WTC11 (cell line): ENCODE data around the gene ZNF506. TPM values are rescaled to one million over a fixed set of nuclear protein-coding genes. Genes with fewer than 3 reads are reported as not detected.

Source experiments
- ATAC-seq: fragments of 200-7000 bp; cut with Tn5 transposase; 2 replicates; pipeline ENCODE4 v1.10.0; 2021; ENCODE audit warnings: mild to moderate bottlenecking, moderate library complexity
- Bru-seq: library from RNA; stranded (reverse); fragments of 400-500 nt; gene quantifications from one replicate; lab custom pipeline; 2021; lab: Mats Ljungman, UMichigan
- CTCF ChIA-PET: fragments of 300-600 bp; sonication (Branson Sonifier 250); formaldehyde crosslinking; loops from one replicate; lab custom pipeline; 2021; ENCODE audit warnings: antibody characterized with exemption; lab: Charles Lee
- POLR2A ChIA-PET: fragments of 350-600 bp; sonication (Branson Sonifier 250); formaldehyde crosslinking; loops from one replicate; lab custom pipeline; 2021; ENCODE audit warnings: antibody characterized with exemption; lab: Charles Lee
- DNase-seq: peaks from one replicate; pipeline ENCODE4 v3.0.0; 2021; ENCODE audit warnings: low spot score
- H3K27ac Mint-ChIP-seq: 2 replicates; pipeline ENCODE4 v1.8.0; 2021; ENCODE audit warnings: mixed read lengths
- H3K27me3 Mint-ChIP-seq: 2 replicates; pipeline ENCODE4 v1.8.0; 2021; ENCODE audit warnings: low read depth, mild to moderate bottlenecking, moderate library complexity, mixed read lengths
- H3K36me3 Mint-ChIP-seq: 2 replicates; pipeline ENCODE4 v1.8.0; 2021; ENCODE audit warnings: mixed read lengths
- H3K4me1 Mint-ChIP-seq: 2 replicates; pipeline ENCODE4 v1.8.0; 2022; ENCODE audit warnings: mixed read lengths
- H3K4me3 Mint-ChIP-seq: 2 replicates; pipeline ENCODE4 v1.8.0; 2021; ENCODE audit warnings: mild to moderate bottlenecking, moderate library complexity, mixed read lengths
- H3K9me3 Mint-ChIP-seq: 2 replicates; pipeline ENCODE4 v1.8.0; 2021; ENCODE audit warnings: mixed read lengths
- ARID4B ChIP-seq: sonication (generic); formaldehyde crosslinking; IDR thresholded peaks from 2 replicates; pipeline ENCODE4 v1.8.0; 2023; ENCODE audit warnings: missing genetic modification reagents, mild to moderate bottlenecking, borderline replicate concordance
- ATF3 ChIP-seq: sonication (generic); formaldehyde crosslinking; conservative IDR thresholded peaks from 2 replicates; pipeline ENCODE4 v1.8.1; 2022; ENCODE audit warnings: mild to moderate bottlenecking, missing genetic modification reagents
- ATF6 ChIP-seq: sonication (generic); formaldehyde crosslinking; IDR thresholded peaks from 2 replicates; pipeline ENCODE4 v1.8.1; 2023; ENCODE audit warnings: mild to moderate bottlenecking, missing genetic modification reagents
- CREB1 ChIP-seq: sonication (generic); formaldehyde crosslinking; IDR thresholded peaks from 2 replicates; pipeline ENCODE4 v1.8.0; 2023; ENCODE audit warnings: mild to moderate bottlenecking, missing genetic modification reagents
- ESRRA ChIP-seq: sonication (generic); formaldehyde crosslinking; IDR thresholded peaks from 2 replicates; pipeline ENCODE4 v1.8.1; 2022; ENCODE audit warnings: mild to moderate bottlenecking, missing genetic modification reagents, borderline replicate concordance
- FOXK1 ChIP-seq: sonication (generic); formaldehyde crosslinking; IDR thresholded peaks from 2 replicates; pipeline ENCODE4 v1.8.0; 2022; ENCODE audit warnings: mild to moderate bottlenecking, moderate library complexity, missing genetic modification reagents
- FOXP4 ChIP-seq: sonication (generic); formaldehyde crosslinking; IDR thresholded peaks from 2 replicates; pipeline ENCODE4 v1.8.0; 2022; ENCODE audit warnings: mild to moderate bottlenecking, missing genetic modification reagents
- JUN ChIP-seq: sonication (generic); formaldehyde crosslinking; IDR thresholded peaks from 2 replicates; pipeline ENCODE4 v1.8.0; 2023; ENCODE audit warnings: mild to moderate bottlenecking, missing genetic modification reagents
- NFYB ChIP-seq: sonication (generic); formaldehyde crosslinking; conservative IDR thresholded peaks from 2 replicates; pipeline ENCODE4 v1.8.0; 2022; ENCODE audit warnings: low read depth, missing genetic modification reagents
- NR3C1 ChIP-seq: sonication (generic); formaldehyde crosslinking; conservative IDR thresholded peaks from 2 replicates; pipeline ENCODE4 v1.8.1; 2023; ENCODE audit warnings: low read depth, mild to moderate bottlenecking, missing genetic modification reagents
- SP1 ChIP-seq: sonication (generic); formaldehyde crosslinking; conservative IDR thresholded peaks from 2 replicates; pipeline ENCODE4 v1.8.1; 2022; ENCODE audit warnings: missing genetic modification reagents
- TP53 ChIP-seq: sonication (generic); formaldehyde crosslinking; IDR thresholded peaks from 2 replicates; pipeline ENCODE4 v1.8.1; 2023; ENCODE audit warnings: mild to moderate bottlenecking, missing genetic modification reagents
- ZBTB21 ChIP-seq: sonication (generic); formaldehyde crosslinking; IDR thresholded peaks from 2 replicates; pipeline ENCODE4 v1.8.1; 2023; ENCODE audit warnings: mild to moderate bottlenecking, missing genetic modification reagents, borderline replicate concordance
- ZNF121 ChIP-seq: sonication (generic); formaldehyde crosslinking; IDR thresholded peaks from 2 replicates; pipeline ENCODE4 v1.8.0; 2023; ENCODE audit warnings: missing genetic modification reagents
- ZNF138 ChIP-seq: sonication (generic); formaldehyde crosslinking; conservative IDR thresholded peaks from 2 replicates; pipeline ENCODE4 v1.8.1; 2022; ENCODE audit warnings: mild to moderate bottlenecking, moderate library complexity, missing genetic modification reagents
- ZNF263 ChIP-seq: sonication (generic); formaldehyde crosslinking; IDR thresholded peaks from 2 replicates; pipeline ENCODE4 v1.8.1; 2022; ENCODE audit warnings: low read depth, mild to moderate bottlenecking, moderate library complexity, missing genetic modification reagents
- long read RNA-seq, 3 experiments: library from RNA in 1 of 3; library from capped mRNA in 1 of 3; library from polyadenylated mRNA in 1 of 3; unstranded in 2 of 3; stranded (forward) in 1 of 3; transcript quantifications; one replicate each; pipeline ENCODE4 v2.0.0, GENCODE V29; 2021
- total RNA-seq: library from RNA; stranded (reverse); gene quantifications from 3 replicates; pipeline ENCODE4 v1.2.3, GENCODE V29; 2021
- TF ChIP-seq, protein P1 (sequence below): sonication (generic); formaldehyde crosslinking; IDR thresholded peaks from 2 replicates; pipeline ENCODE4 v1.8.0; 2022; ENCODE audit warnings: mild to moderate bottlenecking, missing genetic modification reagents
- TF ChIP-seq, protein P2 (sequence below): sonication (generic); formaldehyde crosslinking; IDR thresholded peaks from 2 replicates; pipeline ENCODE4 v1.8.1; 2023; ENCODE audit warnings: mild to moderate bottlenecking, missing genetic modification reagents
- TF ChIP-seq, protein P3 (sequence below): fragments of 250-450 bp; sonication (Bioruptor Pico); IDR thresholded peaks from 2 replicates; pipeline ENCODE4 v1.9.0; 2021; ENCODE audit warnings: mild to moderate bottlenecking, borderline replicate concordance

ZNF506 gene
- total RNA-seq (15.7 to 20.8 TPM (median 17.9 TPM) in 3 replicates), Bru-seq, nascent RNA (percentile 90 among the genes with signal in this experiment)
- long read RNA-seq, experiment 1, transcript ZNF506-203 (4 exons, 1,424 nt), result major isoform, 20 of 34 reads
- long read RNA-seq, experiment 1, transcript ZNF506-204 (4 exons, 1,007 nt), result minor isoform, 6 of 34 reads
- long read RNA-seq, experiment 1, partial matches to known transcripts, result 0 of 34 reads
- long read RNA-seq, experiment 1, other reads (novel, unspliced or antisense), result 6 of 34 reads
- long read RNA-seq, experiment 2, full-length matches to known transcripts, result 5 of 17 reads
- long read RNA-seq, experiment 2, partial matches to known transcripts, result 2 of 17 reads
- long read RNA-seq, experiment 2, other reads (novel, unspliced or antisense), result 10 of 17 reads
- long read RNA-seq, experiment 3, transcript ZNF506-204 (4 exons, 1,007 nt), result major isoform, 5 of 10 reads
- long read RNA-seq, experiment 3, partial matches to known transcripts, result 0 of 10 reads
- long read RNA-seq, experiment 3, other reads (novel, unspliced or antisense), result 2 of 10 reads

- Mint-ChIP-seq H3K27ac (peak within 1 kb of the TSS; percentile 97), H3K9me3 (peaks cover 32% of the 10 kb centered on the region), H3K36me3 (no peaks in the 10 kb centered on the region; the same call in 1 of the 2 replicates), H3K4me1 (no peaks in the 10 kb centered on the region), H3K27me3 (peaks cover 10% of the 10 kb centered on the region), H3K4me3 (peak within 1 kb of the TSS; percentile 100)
- ChIA-PET POLR2A (interaction anchor here (0.8 to 2.4 kb wide), 9 partner anchors 39 to 530 kb away, joined by 3 to 32 read pairs (median 8); partner anchors contain the start of genes ATP13A1, ZNF101, ZNF14 and ZNF253), CTCF (interaction anchor here (0.8 to 1.8 kb wide), 11 partner anchors 39 to 269 kb away, joined by 3 to 7 read pairs (median 4); partner anchors contain the start of genes ZNF253 and ZNF93)
- DNase-seq, result peak; percentile 97
- peak; percentile 97 for ATAC-seq
- no peak for TF ChIP-seq ESRRA
- TF ChIP-seq TP53 (CRISPR knock-in tag), result 0 out of 2 replicates have a peak, but pooled peaks have one; percentile 71
- peak; percentile 87 for TF ChIP-seq FOXP4 (CRISPR knock-in tag)
- TF ChIP-seq SP1 (CRISPR knock-in tag), result peak; percentile 68
- TF ChIP-seq ZNF121, result peak; percentile 76; the same call in 1 of the 2 replicates
- TF ChIP-seq, protein P1, sequence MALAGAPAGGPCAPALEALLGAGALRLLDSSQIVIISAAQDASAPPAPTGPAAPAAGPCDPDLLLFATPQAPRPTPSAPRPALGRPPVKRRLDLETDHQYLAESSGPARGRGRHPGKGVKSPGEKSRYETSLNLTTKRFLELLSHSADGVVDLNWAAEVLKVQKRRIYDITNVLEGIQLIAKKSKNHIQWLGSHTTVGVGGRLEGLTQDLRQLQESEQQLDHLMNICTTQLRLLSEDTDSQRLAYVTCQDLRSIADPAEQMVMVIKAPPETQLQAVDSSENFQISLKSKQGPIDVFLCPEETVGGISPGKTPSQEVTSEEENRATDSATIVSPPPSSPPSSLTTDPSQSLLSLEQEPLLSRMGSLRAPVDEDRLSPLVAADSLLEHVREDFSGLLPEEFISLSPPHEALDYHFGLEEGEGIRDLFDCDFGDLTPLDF (CRISPR knock-in tag), result no peak
- no peak for TF ChIP-seq ZNF138 (CRISPR knock-in tag)
- TF ChIP-seq, protein P2, sequence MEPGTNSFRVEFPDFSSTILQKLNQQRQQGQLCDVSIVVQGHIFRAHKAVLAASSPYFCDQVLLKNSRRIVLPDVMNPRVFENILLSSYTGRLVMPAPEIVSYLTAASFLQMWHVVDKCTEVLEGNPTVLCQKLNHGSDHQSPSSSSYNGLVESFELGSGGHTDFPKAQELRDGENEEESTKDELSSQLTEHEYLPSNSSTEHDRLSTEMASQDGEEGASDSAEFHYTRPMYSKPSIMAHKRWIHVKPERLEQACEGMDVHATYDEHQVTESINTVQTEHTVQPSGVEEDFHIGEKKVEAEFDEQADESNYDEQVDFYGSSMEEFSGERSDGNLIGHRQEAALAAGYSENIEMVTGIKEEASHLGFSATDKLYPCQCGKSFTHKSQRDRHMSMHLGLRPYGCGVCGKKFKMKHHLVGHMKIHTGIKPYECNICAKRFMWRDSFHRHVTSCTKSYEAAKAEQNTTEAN, result no peak
- TF ChIP-seq NR3C1 (CRISPR knock-in tag), result no peak
- peak; percentile 73 for TF ChIP-seq FOXK1 (CRISPR knock-in tag)
- no peak for TF ChIP-seq ZNF263 (CRISPR knock-in tag)
- TF ChIP-seq ZBTB21, result peak; percentile 70; the same call in 1 of the 2 replicates
- TF ChIP-seq ARID4B (CRISPR knock-in tag), result peak; percentile 64; the same call in 1 of the 2 replicates
- TF ChIP-seq ATF3 (CRISPR knock-in tag), result no peak
- TF ChIP-seq, protein P3, sequence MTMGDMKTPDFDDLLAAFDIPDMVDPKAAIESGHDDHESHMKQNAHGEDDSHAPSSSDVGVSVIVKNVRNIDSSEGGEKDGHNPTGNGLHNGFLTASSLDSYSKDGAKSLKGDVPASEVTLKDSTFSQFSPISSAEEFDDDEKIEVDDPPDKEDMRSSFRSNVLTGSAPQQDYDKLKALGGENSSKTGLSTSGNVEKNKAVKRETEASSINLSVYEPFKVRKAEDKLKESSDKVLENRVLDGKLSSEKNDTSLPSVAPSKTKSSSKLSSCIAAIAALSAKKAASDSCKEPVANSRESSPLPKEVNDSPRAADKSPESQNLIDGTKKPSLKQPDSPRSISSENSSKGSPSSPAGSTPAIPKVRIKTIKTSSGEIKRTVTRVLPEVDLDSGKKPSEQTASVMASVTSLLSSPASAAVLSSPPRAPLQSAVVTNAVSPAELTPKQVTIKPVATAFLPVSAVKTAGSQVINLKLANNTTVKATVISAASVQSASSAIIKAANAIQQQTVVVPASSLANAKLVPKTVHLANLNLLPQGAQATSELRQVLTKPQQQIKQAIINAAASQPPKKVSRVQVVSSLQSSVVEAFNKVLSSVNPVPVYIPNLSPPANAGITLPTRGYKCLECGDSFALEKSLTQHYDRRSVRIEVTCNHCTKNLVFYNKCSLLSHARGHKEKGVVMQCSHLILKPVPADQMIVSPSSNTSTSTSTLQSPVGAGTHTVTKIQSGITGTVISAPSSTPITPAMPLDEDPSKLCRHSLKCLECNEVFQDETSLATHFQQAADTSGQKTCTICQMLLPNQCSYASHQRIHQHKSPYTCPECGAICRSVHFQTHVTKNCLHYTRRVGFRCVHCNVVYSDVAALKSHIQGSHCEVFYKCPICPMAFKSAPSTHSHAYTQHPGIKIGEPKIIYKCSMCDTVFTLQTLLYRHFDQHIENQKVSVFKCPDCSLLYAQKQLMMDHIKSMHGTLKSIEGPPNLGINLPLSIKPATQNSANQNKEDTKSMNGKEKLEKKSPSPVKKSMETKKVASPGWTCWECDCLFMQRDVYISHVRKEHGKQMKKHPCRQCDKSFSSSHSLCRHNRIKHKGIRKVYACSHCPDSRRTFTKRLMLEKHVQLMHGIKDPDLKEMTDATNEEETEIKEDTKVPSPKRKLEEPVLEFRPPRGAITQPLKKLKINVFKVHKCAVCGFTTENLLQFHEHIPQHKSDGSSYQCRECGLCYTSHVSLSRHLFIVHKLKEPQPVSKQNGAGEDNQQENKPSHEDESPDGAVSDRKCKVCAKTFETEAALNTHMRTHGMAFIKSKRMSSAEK (CRISPR knock-in tag), result no peak
- peak; percentile 92 for TF ChIP-seq NFYB (CRISPR knock-in tag)
- TF ChIP-seq JUN (CRISPR knock-in tag), result no peak
- 0 out of 2 replicates have a peak, but pooled peaks have one; percentile 19 for TF ChIP-seq CREB1 (CRISPR knock-in tag)
- TF ChIP-seq ATF6 (CRISPR knock-in tag), result no peak
Measured at GRCh38 chr19:19821366-19821951, at the start of gene ZNF506. Gene ZNF506 (minus strand): TSS chr19:19821750. CDS start chr19:19821603, 147 bp downstream.
